ENCODE results near the gene TUBB3.
A peak's percentile ranks its signal among the peaks of the same experiment; 100 is the strongest.

The TUBB3 gene

GRCh38 chr16:89969741-89970410 is 46.7 kb downstream of the TUBB3 start:
- DNase-seq = peak in 1 of 2 donors; percentile 17

- no peak for DNase-seq
Observed at GRCh38 chr16:89971495-89972243, 48.5 kb downstream of the TUBB3 start.

- peak; percentile 93 for DNase-seq
Observed at GRCh38 chr16:89972244-89973234, 49.4 kb downstream of the TUBB3 start.

GRCh38 chr16:89973235-89973634 is 50.1 kb downstream of the TUBB3 start:
- no peak for DNase-seq

GRCh38 chr16:89973654-89974335 is 50.7 kb downstream of the TUBB3 start:
- DNase-seq = no peak

GRCh38 chr16:89974870-89975269 is 51.7 kb downstream of the TUBB3 start:
- no peak for DNase-seq

- DNase-seq = no peak
Observed at GRCh38 chr16:89981414-89981813, 58.3 kb downstream of the TUBB3 start.

- DNase-seq = no peak
Observed at GRCh38 chr16:89982318-89982717, 59.2 kb downstream of the TUBB3 start.

- DNase-seq = no peak
Observed at GRCh38 chr16:89983536-89983935, 60.4 kb downstream of the TUBB3 start.

- no peak for DNase-seq
Observed at GRCh38 chr16:89984216-89984615, 61.1 kb downstream of the TUBB3 start.

GRCh38 chr16:89985219-89985618 is 62.1 kb downstream of the TUBB3 start:
- DNase-seq = no peak

Measured in CD4-positive, alpha-beta T cell treated with Interleukin-1 beta for 1 hour (primary cell).